KOPT-K1 (cell line): ENCODE data around the gene TRIM44.
"Not testable (repeated sequence)": the region's sequence is repeated elsewhere in the genome, so short reads cannot be mapped to it uniquely, and the experiment has no call there.

Source experiments
- H3K27ac ChIP-seq: fragments of 200-600 bp; sonication (generic); 2 replicates; pipeline ENCODE4 v1.5.1; 2016; ENCODE audit warnings: antibody characterized with exemption, mild to moderate bottlenecking, low read depth, low read length; ENCODE audit not compliant: poor library complexity, severe bottlenecking
- H3K36me3 ChIP-seq: fragments of 200-600 bp; sonication (generic); 2 replicates; pipeline ENCODE4 v1.5.1; 2017; ENCODE audit warnings: antibody characterized with exemption, mild to moderate bottlenecking, low read length, moderate library complexity; ENCODE audit not compliant: insufficient read depth
- H3K9me3 ChIP-seq: fragments of 200-600 bp; sonication (generic); 2 replicates; pipeline ENCODE4 v1.5.1; 2017; ENCODE audit warnings: antibody characterized with exemption, low read length, mild to moderate bottlenecking; ENCODE audit not compliant: insufficient read depth, poor library complexity, severe bottlenecking

TRIM44 gene

DNA sequence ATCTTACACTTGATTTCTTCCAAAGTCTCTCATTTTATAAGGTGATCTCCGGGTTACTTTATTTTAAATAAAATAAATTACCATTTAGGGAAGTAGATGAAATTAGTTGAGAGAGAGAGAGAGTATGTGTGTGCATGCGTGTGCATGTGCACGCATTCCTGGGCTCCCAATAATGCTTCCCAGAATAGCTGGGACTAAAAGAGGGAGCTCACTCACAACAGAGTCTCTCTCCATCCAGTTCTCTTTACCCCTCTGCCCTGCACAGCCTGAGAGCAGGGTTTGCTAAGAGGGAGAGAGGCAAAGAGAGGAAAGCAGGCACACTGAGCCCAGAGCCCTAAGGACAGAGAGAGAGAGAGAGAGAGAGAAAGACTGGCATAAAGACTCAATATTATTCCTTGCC, 11.3 kb upstream of the TRIM44 start:
- no peak overlapping the region for H3K27ac ChIP-seq
- no peaks in the 10 kb centered on the region for H3K9me3 ChIP-seq
- no peaks in the 10 kb centered on the region for H3K36me3 ChIP-seq

DNA sequence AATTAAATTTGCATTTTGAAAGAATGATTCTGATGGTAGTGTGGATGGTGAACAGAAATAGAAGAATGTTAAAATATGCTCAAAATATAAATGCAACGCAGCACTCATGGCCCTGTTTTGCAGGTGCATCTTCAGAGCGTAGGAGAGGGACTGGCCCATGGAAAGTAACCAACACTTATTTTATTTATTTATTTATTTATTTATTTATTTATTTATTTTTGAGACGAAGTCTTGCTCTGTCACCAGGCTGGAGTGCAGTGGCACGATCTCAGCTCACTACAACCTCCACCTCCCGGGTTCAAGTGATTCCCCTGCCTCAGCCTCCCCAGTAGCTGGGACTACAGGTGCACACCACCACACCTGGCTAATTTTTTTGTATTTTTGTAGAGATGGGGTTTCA, 9.8 kb upstream of the TRIM44 start:
- H3K27ac ChIP-seq, H3K9me3 ChIP-seq, H3K36me3 ChIP-seq: not testable (repeated sequence)

DNA sequence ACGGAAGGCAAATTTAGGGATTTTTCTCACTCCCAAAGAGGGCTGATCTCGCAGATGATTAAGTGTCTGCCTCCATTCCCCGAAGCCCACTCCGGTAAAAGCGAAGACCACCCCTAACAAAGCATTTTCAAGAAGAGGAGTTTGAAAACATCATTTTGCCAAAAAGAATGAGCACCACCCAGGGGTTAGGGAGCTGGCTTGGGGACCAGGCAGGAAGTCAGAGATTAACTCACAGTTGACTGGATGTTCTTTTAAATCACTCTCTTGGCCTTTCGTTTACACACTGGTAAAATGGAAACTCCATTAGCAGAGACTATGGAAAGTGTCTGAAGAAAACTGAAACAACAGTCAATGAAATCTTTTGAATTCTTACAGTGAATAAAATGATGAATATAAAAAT, 7.9 kb upstream of the TRIM44 start:
- Histone ChIP-seq H3K36me3 (no peaks in the 10 kb centered on the region), H3K9me3 (no peaks in the 10 kb centered on the region), H3K27ac (no peak overlapping the region)

DNA sequence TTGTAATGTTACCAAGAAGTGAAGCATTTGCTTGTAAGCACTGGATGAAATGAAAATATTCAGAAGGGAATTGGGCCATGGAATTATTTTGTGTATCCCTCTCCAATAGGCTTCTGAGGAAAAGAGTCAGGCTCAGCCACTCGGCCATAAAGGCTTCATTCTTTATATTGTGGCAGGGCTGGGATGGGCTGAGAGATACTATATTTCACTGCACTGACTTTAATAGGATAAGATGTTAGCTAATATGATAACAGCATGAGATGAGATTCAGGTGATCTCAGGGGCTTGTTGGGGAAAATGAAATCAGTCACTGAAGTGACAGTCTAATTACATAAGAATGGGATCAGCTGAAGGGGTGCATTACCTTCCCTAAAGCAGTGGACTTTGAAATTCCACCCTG, 7.3 kb upstream of the TRIM44 start:
- Histone ChIP-seq H3K27ac (no peak overlapping the region), H3K36me3 (no peaks in the 10 kb centered on the region), H3K9me3 (no peaks in the 10 kb centered on the region)

DNA sequence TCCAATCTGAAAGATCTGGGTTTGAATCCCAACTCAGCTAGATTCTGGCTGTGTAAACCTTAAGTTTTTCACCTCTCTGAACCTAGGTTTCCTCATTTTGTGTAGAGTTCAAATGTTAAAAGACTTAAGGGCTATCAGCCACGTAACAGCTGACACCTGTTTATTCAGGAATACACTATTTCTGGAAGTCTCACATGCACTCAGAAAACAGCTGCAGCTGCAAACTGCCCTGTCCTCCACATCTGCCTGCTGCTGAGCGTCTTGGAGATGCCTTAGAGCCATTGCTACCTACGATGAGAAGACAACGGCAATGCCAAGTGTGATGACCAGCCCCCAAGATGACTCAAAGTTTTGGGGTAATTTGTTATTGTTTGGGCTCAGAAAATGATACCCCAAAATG, 6.7 kb upstream of the TRIM44 start:
- Histone ChIP-seq H3K27ac (no peak overlapping the region), H3K36me3 (no peaks in the 10 kb centered on the region), H3K9me3 (no peaks in the 10 kb centered on the region)

DNA sequence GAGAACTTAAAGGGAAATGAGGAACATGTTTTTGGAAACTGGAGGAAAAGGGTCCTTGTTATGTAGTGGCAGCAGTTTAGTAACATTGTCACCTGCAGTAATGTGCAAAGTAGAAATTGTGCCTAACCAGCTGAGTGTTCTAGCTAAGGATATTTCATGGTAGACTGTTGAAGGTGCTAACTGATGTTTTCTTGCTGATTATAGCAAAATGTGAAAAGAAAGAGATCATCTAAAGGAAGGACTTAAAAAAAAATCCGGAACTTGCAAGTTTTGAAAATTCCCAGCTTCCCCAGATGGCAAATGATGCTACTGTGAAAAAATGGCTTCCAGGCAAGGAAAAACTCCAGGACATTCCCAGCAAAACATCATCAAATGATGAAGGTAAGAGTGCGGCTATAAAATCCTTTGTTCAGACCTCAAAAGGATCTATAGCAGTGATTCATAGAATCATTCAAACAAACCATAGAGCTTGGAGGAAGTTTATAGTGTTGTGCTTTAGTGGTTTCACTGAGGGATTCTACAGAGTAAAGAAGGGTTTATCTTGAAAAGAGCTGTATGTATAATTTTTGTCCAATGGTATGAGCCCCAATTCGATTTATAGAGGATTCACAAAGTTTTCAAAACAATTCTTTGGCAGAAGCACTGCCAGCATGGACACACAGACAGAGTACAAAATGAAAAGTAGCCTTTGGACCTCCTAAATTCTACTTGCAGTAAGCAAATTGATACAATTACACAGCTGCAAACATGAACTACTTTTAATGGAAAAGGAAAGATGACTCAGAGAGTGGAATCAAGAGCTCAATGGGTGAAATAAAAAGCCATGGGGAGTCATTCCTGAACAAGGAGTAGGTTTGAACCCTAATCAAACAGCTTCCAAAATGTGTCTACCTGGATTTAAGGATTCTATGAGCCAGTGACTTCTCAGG, 4.3 kb upstream of the TRIM44 start:
- Histone ChIP-seq H3K36me3 (no peaks in the 10 kb centered on the region), H3K9me3 (no peaks in the 10 kb centered on the region), H3K27ac (no peak overlapping the region)

DNA sequence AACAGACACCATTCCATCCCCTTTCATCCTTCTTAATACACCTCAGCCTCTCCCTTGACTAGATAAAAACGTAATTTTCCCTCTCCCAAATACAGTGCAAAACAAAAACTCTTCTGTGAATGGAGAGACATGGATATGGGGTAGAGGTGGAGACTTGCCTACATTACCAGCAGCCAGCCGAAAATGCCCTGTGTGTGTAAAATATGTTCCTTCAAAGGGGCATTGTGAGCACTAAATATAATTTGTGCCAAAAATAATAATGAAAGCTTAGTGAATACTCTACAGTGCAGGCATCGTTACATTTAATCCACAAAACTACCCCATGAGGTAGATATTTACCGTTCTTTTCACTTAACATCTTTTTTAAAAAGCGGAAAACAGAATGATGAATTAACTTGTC, 1.0 kb upstream of the TRIM44 start:
- no peak overlapping the region for H3K27ac ChIP-seq
- H3K36me3 ChIP-seq: no peaks in the 10 kb centered on the region
- no peaks in the 10 kb centered on the region for H3K9me3 ChIP-seq

DNA sequence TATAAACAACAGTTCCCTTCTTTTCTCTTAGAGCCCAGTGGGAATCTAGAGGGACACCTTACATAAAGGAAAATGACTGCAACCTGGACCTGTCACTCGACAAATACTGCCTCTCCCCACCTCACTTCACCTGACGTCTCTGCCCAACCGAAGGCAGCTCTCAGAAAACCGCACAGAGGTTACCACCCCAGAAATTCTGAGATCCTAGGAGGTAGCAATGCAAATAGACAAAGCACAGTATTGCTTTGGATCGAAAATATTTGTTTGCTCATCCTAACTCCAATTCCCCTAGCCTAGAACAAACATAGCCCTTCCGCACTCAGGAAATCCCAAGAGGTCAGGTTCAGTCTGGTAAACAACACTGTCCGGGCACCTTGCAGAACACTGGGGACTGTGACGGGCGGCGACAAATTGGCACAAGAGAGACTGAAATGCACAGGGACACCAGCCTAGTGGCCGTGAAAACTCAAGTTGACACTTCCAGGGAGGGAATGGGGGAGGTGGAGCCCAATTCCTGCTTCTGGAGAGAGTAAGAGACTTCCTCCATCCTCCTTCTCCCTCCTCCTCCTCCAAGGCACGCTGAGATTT, 420 bp upstream of the TRIM44 start:
- Histone ChIP-seq H3K27ac (no peak overlapping the region), H3K36me3 (no peaks in the 10 kb centered on the region), H3K9me3 (no peaks in the 10 kb centered on the region)

DNA sequence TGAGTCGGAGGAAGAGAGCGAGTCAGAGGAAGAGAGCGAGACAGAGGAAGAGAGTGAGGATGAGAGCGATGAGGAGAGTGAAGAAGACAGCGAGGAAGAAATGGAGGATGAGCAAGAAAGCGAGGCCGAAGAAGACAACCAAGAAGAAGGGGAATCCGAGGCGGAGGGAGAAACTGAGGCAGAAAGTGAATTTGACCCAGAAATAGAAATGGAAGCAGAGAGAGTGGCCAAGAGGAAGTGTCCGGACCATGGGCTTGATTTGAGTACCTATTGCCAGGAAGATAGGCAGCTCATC, 780 bp downstream of the TRIM44 start:
- no peak overlapping the region for H3K27ac ChIP-seq
- H3K36me3 ChIP-seq: no peaks in the 10 kb centered on the region
- H3K9me3 ChIP-seq: no peaks in the 10 kb centered on the region

DNA sequence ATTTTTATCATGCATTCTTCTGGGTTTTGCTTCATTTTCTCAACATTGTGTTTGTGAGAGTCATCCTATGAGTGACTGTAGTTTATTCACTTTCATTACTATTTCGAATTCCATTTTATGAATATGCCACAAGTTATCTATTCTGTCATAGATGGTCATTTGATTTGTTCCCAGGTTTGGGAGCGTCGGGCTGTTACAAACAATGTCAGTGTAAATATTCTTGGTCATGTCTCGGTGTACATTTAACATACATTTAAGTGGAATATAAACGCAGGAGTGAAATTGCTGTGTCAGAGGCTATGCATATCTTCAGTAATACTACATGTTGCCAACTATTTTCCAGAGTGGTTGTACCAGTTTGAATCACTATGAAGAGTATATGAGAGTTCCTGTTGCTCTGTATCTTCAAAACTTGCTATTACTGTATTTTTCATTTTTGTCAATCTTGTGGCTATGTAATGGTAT, 2.4 kb downstream of the TRIM44 start:
- Histone ChIP-seq H3K36me3 (no peaks in the 10 kb centered on the region), H3K9me3 (no peaks in the 10 kb centered on the region), H3K27ac (no peak overlapping the region)

DNA sequence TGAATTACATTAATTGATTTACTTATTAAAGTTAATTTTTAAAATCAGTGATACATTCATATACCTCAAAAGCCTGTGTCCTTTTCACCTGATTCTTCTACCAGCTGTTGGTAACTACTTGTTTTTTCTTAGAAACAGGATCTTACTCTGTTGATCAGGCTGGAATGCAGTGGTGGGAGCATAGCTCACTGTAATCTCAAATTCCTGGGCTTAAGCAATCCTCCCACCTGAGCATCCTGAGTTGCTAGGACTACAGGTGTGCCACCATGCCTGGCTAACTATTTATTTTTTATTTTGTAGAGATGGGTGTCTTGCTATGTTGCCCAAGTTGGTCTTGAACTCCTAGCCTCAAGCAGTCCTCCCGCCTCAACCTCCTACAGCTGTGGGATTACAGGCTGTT, 4.7 kb downstream of the TRIM44 start:
- Histone ChIP-seq H3K36me3 (no peaks in the 10 kb centered on the region), H3K9me3 (no peaks in the 10 kb centered on the region), H3K27ac (no peak overlapping the region)

DNA sequence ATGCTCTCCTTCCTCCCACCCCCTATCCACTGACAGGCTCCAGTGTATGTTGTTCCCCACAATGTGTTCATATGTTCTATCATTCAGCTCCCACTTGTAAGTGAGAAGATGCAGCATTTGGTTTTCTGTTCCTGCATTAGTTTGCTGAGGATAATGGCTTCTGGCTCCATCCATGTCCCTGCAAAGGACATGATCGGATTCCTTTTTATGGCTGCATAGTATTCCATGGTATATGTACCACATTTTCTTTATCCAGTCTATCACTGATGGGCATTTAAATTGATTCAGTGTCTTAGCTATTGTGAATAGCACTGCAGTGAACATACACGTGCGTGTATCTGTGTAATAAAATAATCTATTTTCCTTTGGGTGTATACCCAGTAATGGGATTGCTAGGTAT, 5.8 kb downstream of the TRIM44 start:
- H3K27ac ChIP-seq, H3K36me3 ChIP-seq, H3K9me3 ChIP-seq: not testable (repeated sequence)

DNA sequence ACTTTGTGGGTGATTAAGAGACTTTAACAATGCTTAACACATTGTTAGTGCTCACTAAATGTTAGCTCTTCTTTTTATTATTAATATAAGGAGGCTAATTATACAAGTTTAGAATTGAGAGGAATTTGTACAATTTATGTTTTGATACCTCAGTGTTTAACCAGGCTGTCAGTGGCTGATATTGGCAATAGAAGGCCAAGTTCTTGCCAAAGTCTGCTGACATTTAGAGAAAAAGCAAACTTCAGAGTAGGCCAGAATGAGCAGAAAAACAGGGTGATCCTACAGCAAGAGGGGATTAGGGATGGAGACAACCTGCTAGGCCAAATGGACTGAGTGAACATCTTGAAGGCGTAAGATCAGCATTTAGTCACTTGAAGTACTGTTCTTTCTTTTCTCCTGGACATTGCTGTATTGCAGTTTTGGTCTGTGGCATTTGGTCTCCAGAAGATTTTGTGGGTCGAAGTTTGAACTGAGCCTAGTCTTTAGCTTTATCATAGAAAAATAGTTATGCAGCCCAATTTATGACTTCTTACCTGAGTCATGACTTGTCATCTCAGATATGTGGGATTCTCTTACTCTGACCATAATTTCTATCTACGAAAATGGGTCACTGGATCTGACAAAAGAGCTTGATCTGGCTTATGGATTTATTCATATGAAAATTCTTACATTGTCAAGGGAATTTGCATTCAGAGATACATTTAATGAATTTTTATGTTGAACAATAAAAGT, 9.0 kb downstream of the TRIM44 start:
- no peaks in the 10 kb centered on the region for H3K36me3 ChIP-seq
- no peak overlapping the region for H3K27ac ChIP-seq
- H3K9me3 ChIP-seq: no peaks in the 10 kb centered on the region

DNA sequence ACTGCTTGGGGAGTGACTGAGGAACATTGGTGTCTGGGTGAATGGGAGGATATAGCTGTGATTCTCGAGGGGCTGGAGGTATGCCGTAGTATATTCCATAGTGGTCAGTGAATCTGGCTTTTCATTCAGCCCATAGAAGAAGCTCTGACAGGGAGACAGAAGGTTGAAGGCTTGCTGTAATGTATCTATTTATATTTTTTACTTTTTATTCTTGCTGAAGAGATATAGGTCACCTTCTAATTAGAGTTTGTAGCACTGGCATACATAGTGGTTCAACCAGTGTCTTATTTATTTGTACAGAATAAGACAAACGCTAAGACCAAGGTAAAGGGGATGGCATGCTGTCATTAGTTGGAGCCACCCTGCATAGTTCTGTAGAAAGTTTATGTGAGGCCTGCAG, 10.0 kb downstream of the TRIM44 start:
- no peak overlapping the region for H3K27ac ChIP-seq
- H3K9me3 ChIP-seq: no peaks in the 10 kb centered on the region
- no peaks in the 10 kb centered on the region for H3K36me3 ChIP-seq

DNA sequence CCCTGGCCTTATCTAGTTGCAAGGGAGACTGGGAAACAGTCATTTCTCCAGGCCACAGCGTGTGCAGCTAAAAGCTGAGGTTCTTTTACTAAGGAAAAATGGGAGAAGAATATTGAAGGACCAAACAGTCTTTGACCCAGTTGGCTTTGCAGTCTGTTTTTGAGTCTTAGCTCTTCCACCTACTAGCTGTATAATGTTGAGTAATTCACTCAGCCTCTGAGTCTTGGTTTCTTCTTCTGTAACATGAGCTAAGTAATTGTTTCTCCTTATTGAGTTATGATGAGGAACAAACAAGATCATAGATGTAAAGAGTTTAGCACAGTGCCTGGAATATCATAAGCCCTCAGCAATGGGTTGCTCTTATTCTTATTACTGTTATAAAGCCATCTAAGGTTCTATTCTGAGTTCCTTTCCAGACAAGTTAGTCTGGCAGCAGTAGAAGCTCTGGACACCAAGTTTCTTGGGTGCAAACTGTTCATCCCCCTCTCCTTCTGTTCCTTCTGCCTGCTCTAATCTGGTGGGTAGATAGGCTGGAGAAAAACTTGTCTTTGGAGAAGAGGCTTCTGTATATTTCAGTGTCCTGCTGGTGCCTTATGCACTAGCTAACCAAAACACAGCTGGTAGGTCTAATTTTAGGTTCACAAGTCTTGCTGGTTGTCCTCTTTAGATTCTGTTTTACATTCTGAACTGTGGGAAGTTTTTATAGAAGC, 13.5 kb downstream of the TRIM44 start:
- Histone ChIP-seq H3K9me3 (no peaks in the 10 kb centered on the region), H3K36me3 (no peaks in the 10 kb centered on the region), H3K27ac (no peak overlapping the region)
